Karpas-422 (cell line): ENCODE data around the gene RAMP3. TPM values are rescaled to one million over a fixed set of nuclear protein-coding genes. Genes with fewer than 3 reads are reported as not detected.
"Not testable (repeated sequence)": the region's sequence is repeated elsewhere in the genome, so short reads cannot be mapped to it uniquely, and the experiment has no call there.

Experiments used
- DNase-seq: peaks from one replicate; pipeline ENCODE4 v3.0.0-alpha.2; 2015
- H2AFZ ChIP-seq: fragments of 200-600 bp; sonication (generic); 2 replicates; pipeline ENCODE4 v1.6.1; 2014; ENCODE audit warnings: antibody characterized with exemption, low read length, mixed read lengths
- H3K27ac ChIP-seq: fragments of 200-600 bp; sonication (generic); 2 replicates; pipeline ENCODE4 v1.5.1; 2014; ENCODE audit warnings: mild to moderate bottlenecking, low read length, moderate library complexity
- H3K27me3 ChIP-seq: fragments of 200-600 bp; sonication (generic); 2 replicates; pipeline ENCODE4 v1.6.1; 2014; ENCODE audit warnings: low read length, mixed read lengths
- H3K36me3 ChIP-seq: fragments of 200-600 bp; sonication (generic); 2 replicates; pipeline ENCODE4 v1.6.1; 2014; ENCODE audit warnings: low read length, mixed read lengths; ENCODE audit not compliant: insufficient read depth
- H3K4me1 ChIP-seq: fragments of 200-600 bp; sonication (generic); 2 replicates; pipeline ENCODE4 v1.6.1; 2014; ENCODE audit warnings: mild to moderate bottlenecking, low read length, mixed read lengths
- H3K4me2 ChIP-seq: fragments of 200-600 bp; sonication (generic); 2 replicates; pipeline ENCODE4 v1.6.1; 2014; ENCODE audit warnings: low read length, low read depth, mild to moderate bottlenecking; ENCODE audit not compliant: poor library complexity, severe bottlenecking
- H3K4me3 ChIP-seq: fragments of 200-600 bp; sonication (generic); 2 replicates; pipeline ENCODE4 v1.5.1; 2014; ENCODE audit warnings: mild to moderate bottlenecking, antibody characterized with exemption, low read length, mixed read lengths
- H3K79me2 ChIP-seq: fragments of 200-600 bp; sonication (generic); 2 replicates; pipeline ENCODE4 v1.6.1; 2014; ENCODE audit warnings: mild to moderate bottlenecking, low read length, mixed read lengths
- H3K9ac ChIP-seq: fragments of 200-600 bp; sonication (generic); 2 replicates; pipeline ENCODE4 v1.6.0; 2014; ENCODE audit warnings: low read length
- H3K9me2 ChIP-seq: fragments of 200-600 bp; sonication (generic), shearing (Covaris generic); replicated peaks from 2 replicates; pipeline ENCODE4 v1.6.0; 2014; ENCODE audit warnings: mild to moderate bottlenecking, low read length, moderate library complexity; ENCODE audit not compliant: insufficient read depth
- H3K9me3 ChIP-seq: fragments of 300-700, 200-600 bp; sonication (generic); 2 replicates; pipeline ENCODE4 v1.6.1; 2014; ENCODE audit warnings: low read length, mixed read lengths
- H4K20me1 ChIP-seq: fragments of 200-600 bp; sonication (generic); 2 replicates; pipeline ENCODE4 v1.6.1; 2014; ENCODE audit warnings: mild to moderate bottlenecking, antibody characterized with exemption, low read length, low read depth; ENCODE audit not compliant: insufficient read depth
- total RNA-seq: library from RNA; depleted of rRNA; stranded (reverse); fragments of >200 nt; shearing (Covaris generic); gene quantifications from 2 replicates; pipeline ENCODE4 v1.2.3, GENCODE V29; 2014; ENCODE audit warnings: low replicate concordance; rRNA removed

RAMP3 gene, protein sequence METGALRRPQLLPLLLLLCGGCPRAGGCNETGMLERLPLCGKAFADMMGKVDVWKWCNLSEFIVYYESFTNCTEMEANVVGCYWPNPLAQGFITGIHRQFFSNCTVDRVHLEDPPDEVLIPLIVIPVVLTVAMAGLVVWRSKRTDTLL
- not detected in 2 replicates for total RNA-seq

GRCh38 chr7:45157653-45158401 is at the start of gene RAMP3:
RAMP3 (plus strand) TSS chr7:45157791; CDS start chr7:45157829, 38 bp downstream.
- Histone ChIP-seq H3K4me2 (no peak within 1 kb of the TSS), H2AFZ (no peak within 1 kb of the TSS), H3K4me1 (no peaks in the 10 kb centered on the region), H3K36me3 (no peaks in the 10 kb centered on the region), H3K27ac (no peak within 1 kb of the TSS), H3K9ac (no peak within 1 kb of the TSS), H3K9me3 (no peaks in the 10 kb centered on the region), H3K27me3 (no peaks in the 10 kb centered on the region), H3K79me2 (no peaks in the 10 kb centered on the region), H3K4me3 (no peak within 1 kb of the TSS), H4K20me1 (no peaks in the 10 kb centered on the region), H3K9me2 (no peaks in the 10 kb centered on the region)
- no peak for DNase-seq

- Histone ChIP-seq H3K4me3 (no peak overlapping the region), H3K9ac (no peak overlapping the region)
These were observed 48.7 kb upstream of the RAMP3 start for GRCh38 chr7:45108863-45109262.

GRCh38 chr7:45111298-45112223 is 46.0 kb upstream of the RAMP3 start, which contains the start of gene TBRG4:
TBRG4 (minus strand) TSS chr7:45111697; CDS start chr7:45109237, 2,460 bp downstream.
- peaks cover 26% of the 10 kb centered on the region for H3K36me3 ChIP-seq
- H3K27me3 ChIP-seq: no peaks in the 10 kb centered on the region
- H4K20me1 ChIP-seq: peaks cover 26% of the 10 kb centered on the region
- peak within 1 kb of the TSS; percentile 94 for H3K9ac ChIP-seq
- peak within 1 kb of the TSS; percentile 88 for H3K4me3 ChIP-seq
- peak within 1 kb of the TSS; percentile 76 for H3K4me2 ChIP-seq
- H2AFZ ChIP-seq: peak within 1 kb of the TSS; percentile 26; the same call in 1 of the 2 replicates
- H3K27ac ChIP-seq: peak within 1 kb of the TSS; percentile 77
- DNase-seq: peak; percentile 99
- no peaks in the 10 kb centered on the region for H3K9me3 ChIP-seq
- peaks cover 34% of the 10 kb centered on the region for H3K4me1 ChIP-seq
- no peaks in the 10 kb centered on the region for H3K9me2 ChIP-seq
- H3K79me2 ChIP-seq: peaks cover 47% of the 10 kb centered on the region

More at GRCh38 chr7:45108863-45109262, 48.7 kb upstream of the RAMP3 start:
- Histone ChIP-seq H3K27ac (no peak overlapping the region), H3K79me2 (peaks cover 47% of the 10 kb centered on the region), H2AFZ (no peak overlapping the region), H3K4me1 (peaks cover 28% of the 10 kb centered on the region), H4K20me1 (peaks cover 36% of the 10 kb centered on the region), H3K4me2 (peak overlapping the region; percentile 23), H3K9me3 (no peaks in the 10 kb centered on the region), H3K9me2 (no peaks in the 10 kb centered on the region), H3K36me3 (peaks cover 45% of the 10 kb centered on the region), H3K27me3 (no peaks in the 10 kb centered on the region)
- no peak for DNase-seq

DNA sequence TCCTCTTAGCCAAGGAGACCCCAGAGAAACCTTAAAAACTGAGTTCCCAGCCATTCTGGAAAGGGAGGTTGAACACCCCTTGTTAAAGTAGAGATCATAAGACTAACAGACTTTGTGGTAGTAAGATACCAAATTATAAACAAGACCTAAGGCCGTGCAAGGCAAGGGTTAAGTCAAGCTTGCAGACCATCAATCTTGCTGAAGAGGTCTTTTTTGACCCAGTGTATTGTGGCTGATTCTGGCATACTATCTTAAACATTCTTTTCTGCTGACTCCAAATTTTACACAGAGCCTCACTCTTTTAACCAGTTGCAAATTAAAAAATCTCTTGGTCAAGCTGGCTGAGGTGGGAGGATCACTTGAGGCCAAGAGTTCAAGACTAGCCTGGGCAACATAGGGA is 44.9 kb upstream of the RAMP3 start:
- peaks cover 18% of the 10 kb centered on the region for H3K36me3 ChIP-seq
- H3K9ac ChIP-seq: peak overlapping the region; percentile 94
- peak overlapping the region; percentile 76 for H3K4me2 ChIP-seq
- DNase-seq: no peak
- H3K4me1 ChIP-seq: peaks cover 34% of the 10 kb centered on the region
- H3K9me3 ChIP-seq: no peaks in the 10 kb centered on the region
- no peaks in the 10 kb centered on the region for H3K27me3 ChIP-seq
- no peaks in the 10 kb centered on the region for H3K9me2 ChIP-seq
- peaks cover 38% of the 10 kb centered on the region for H3K79me2 ChIP-seq
- no peak overlapping the region for H3K27ac ChIP-seq
- peak overlapping the region; percentile 88 for H3K4me3 ChIP-seq
- H4K20me1 ChIP-seq: peaks cover 17% of the 10 kb centered on the region
- no peak overlapping the region for H2AFZ ChIP-seq

DNA sequence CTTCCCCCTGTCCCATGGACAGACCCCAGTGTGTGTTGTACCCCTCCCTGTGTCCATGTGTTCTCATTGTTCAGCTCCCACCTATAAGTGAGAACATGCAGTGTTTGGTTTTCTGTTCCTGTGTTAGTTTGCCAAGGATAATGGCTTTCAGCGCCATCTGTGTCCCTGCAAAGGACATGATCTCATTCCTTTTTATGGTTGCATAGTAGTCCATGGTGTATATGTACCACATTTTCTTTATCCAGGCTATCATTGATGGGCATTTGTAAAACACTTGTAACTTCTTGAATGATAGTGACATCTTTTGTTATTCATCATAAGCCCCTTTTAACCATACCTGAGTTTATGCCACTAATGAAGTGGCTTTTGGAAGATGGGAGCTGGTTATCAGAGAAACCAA is 43.3 kb upstream of the RAMP3 start:
- H3K36me3 ChIP-seq, H2AFZ ChIP-seq, H3K4me3 ChIP-seq, H4K20me1 ChIP-seq, H3K9ac ChIP-seq, H3K9me2 ChIP-seq, H3K4me2 ChIP-seq, H3K27ac ChIP-seq, H3K27me3 ChIP-seq, H3K9me3 ChIP-seq, DNase-seq: not testable (repeated sequence)
- Histone ChIP-seq H3K79me2 (peaks cover 22% of the 10 kb centered on the region), H3K4me1 (peaks cover 37% of the 10 kb centered on the region)

- Histone ChIP-seq H3K27ac (no peak overlapping the region), H3K9me2 (no peaks in the 10 kb centered on the region), H4K20me1 (no peaks in the 10 kb centered on the region), H3K4me2 (no peak overlapping the region), H3K9ac (no peak overlapping the region), H3K36me3 (no peaks in the 10 kb centered on the region), H2AFZ (no peak overlapping the region), H3K4me1 (peaks cover 39% of the 10 kb centered on the region), H3K79me2 (peaks cover 16% of the 10 kb centered on the region), H3K27me3 (no peaks in the 10 kb centered on the region), H3K4me3 (no peak overlapping the region), H3K9me3 (no peaks in the 10 kb centered on the region)
- DNase-seq: no peak
These were observed 42.7 kb upstream of the RAMP3 start for GRCh38 chr7:45114926-45115325.

- Histone ChIP-seq H3K4me3 (no peak overlapping the region), H3K36me3 (no peaks in the 10 kb centered on the region), H3K27me3 (no peaks in the 10 kb centered on the region), H3K9me3 (no peaks in the 10 kb centered on the region), H3K79me2 (peaks cover 5% of the 10 kb centered on the region), H3K9me2 (no peaks in the 10 kb centered on the region), H3K9ac (no peak overlapping the region), H2AFZ (no peak overlapping the region), H4K20me1 (no peaks in the 10 kb centered on the region), H3K4me2 (no peak overlapping the region), H3K4me1 (peaks cover 33% of the 10 kb centered on the region), H3K27ac (no peak overlapping the region)
- no peak for DNase-seq
These were observed 41.5 kb upstream of the RAMP3 start for GRCh38 chr7:45116048-45116447.

DNA sequence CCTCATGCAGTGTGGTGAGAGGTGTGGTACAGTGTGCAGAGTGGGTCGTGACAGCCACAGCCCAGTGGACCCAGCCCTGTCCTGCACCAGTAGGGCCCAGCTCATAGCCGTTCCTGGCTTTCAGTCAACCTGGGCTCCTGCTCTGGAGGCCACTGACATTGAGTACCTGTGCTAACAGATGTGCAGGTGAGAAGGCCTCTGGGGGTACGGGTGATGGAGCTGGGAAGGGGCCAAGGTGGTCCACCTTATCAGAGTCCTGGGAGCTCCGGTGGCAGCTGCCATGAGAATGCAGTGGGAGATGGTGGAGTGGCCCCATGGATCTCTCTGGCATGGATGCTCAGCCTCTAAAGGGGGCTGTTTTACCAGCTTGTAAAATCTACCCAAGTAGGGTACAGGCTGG is 40.0 kb upstream of the RAMP3 start:
- Histone ChIP-seq H3K9ac (no peak overlapping the region), H3K79me2 (no peaks in the 10 kb centered on the region), H3K27ac (no peak overlapping the region), H3K4me2 (no peak overlapping the region), H3K9me3 (no peaks in the 10 kb centered on the region), H4K20me1 (no peaks in the 10 kb centered on the region), H3K4me1 (peaks cover 28% of the 10 kb centered on the region), H3K4me3 (no peak overlapping the region), H3K27me3 (no peaks in the 10 kb centered on the region), H2AFZ (no peak overlapping the region), H3K9me2 (no peaks in the 10 kb centered on the region), H3K36me3 (no peaks in the 10 kb centered on the region)
- DNase-seq: no peak
